SU-DHL-6 (cell line): ENCODE results near the gene THTPA.
"Not testable (repeated sequence)": the region's sequence is repeated elsewhere in the genome, so short reads cannot be mapped to it uniquely, and the experiment has no call there.

ENCODE experiments used
- H2AFZ ChIP-seq: fragments of 200-600 bp; sonication (generic); 2 replicates; pipeline ENCODE4 v1.6.1; 2014; ENCODE audit warnings: low read depth, mild to moderate bottlenecking, moderate library complexity, mixed read lengths, antibody characterized with exemption, low read length; ENCODE audit not compliant: severe bottlenecking
- H3F3A ChIP-seq: fragments of 200-600 bp; shearing (Covaris generic); 2 replicates; pipeline ENCODE4 v1.6.0; 2016; ENCODE audit warnings: antibody characterized with exemption, mild to moderate bottlenecking; ENCODE audit not compliant: insufficient read depth
- H3K27ac ChIP-seq: fragments of 200-600 bp; sonication (generic); 2 replicates; pipeline ENCODE4 v1.5.1; 2016; ENCODE audit warnings: low read depth, mild to moderate bottlenecking, low read length, moderate library complexity, mixed read lengths
- H3K27me3 ChIP-seq: fragments of 200-600 bp; sonication (generic), shearing (Covaris generic); 2 replicates; pipeline ENCODE4 v1.6.0; 2014; ENCODE audit warnings: mild to moderate bottlenecking, low read length
- H3K36me3 ChIP-seq: fragments of 200-600 bp; sonication (generic); 2 replicates; pipeline ENCODE4 v1.6.1; 2014; ENCODE audit warnings: mild to moderate bottlenecking, low read length, mixed read lengths
- H3K4me2 ChIP-seq: fragments of 300-600, 200-600 bp; shearing (Covaris generic), sonication (generic); 2 replicates; pipeline ENCODE4 v1.6.0; 2014; ENCODE audit warnings: low read length, low read depth, mild to moderate bottlenecking; ENCODE audit not compliant: poor library complexity, severe bottlenecking
- H3K4me3 ChIP-seq: fragments of 200-600 bp; sonication (generic); 2 replicates; pipeline ENCODE4 v1.5.1; 2014; ENCODE audit warnings: antibody characterized with exemption, low read length, mild to moderate bottlenecking, mixed read lengths; ENCODE audit not compliant: insufficient read depth, poor library complexity, severe bottlenecking
- H3K79me2 ChIP-seq: fragments of 200-600 bp; sonication (generic); 2 replicates; pipeline ENCODE4 v1.6.1; 2014; ENCODE audit warnings: mild to moderate bottlenecking, low read length, moderate library complexity; ENCODE audit not compliant: insufficient read depth
- H3K9ac ChIP-seq: fragments of 200-600 bp; sonication (generic); 2 replicates; pipeline ENCODE4 v1.7.0; 2014; ENCODE audit warnings: mild to moderate bottlenecking, low read length
- H3K9me2 ChIP-seq: fragments of 200-600 bp; sonication (generic); replicated peaks from 2 replicates; pipeline ENCODE4 v1.6.1; 2014; ENCODE audit warnings: low read length; ENCODE audit not compliant: insufficient read depth
- H3K9me3 ChIP-seq: fragments of 200-600 bp; sonication (generic); 2 replicates; pipeline ENCODE4 v1.6.1; 2014; ENCODE audit warnings: low read length, mixed read lengths; ENCODE audit not compliant: insufficient read depth
- H4K20me1 ChIP-seq: fragments of 200-600 bp; sonication (generic); 2 replicates; pipeline ENCODE4 v1.6.1; 2014; ENCODE audit warnings: low read depth, mild to moderate bottlenecking, antibody characterized with exemption, low read length, moderate library complexity, mixed read lengths
- EZH2phosphoT487 ChIP-seq: fragments of 200-600 bp; sonication (generic), shearing (Covaris generic); conservative IDR thresholded peaks from 2 replicates; pipeline ENCODE4 v1.6.1; 2018; ENCODE audit warnings: mild to moderate bottlenecking, antibody characterized with exemption, low read length, moderate library complexity, mixed read lengths
- TF ChIP-seq, protein P1 (sequence below): fragments of 200-600 bp; sonication (generic); IDR thresholded peaks from one replicate; pipeline ENCODE4 v1.5.1; 2017; ENCODE audit warnings: antibody characterized with exemption, mild to moderate bottlenecking, low read length, moderate library complexity; ENCODE audit not compliant: insufficient read depth, poor library complexity, severe bottlenecking

Gene THTPA

DNA sequence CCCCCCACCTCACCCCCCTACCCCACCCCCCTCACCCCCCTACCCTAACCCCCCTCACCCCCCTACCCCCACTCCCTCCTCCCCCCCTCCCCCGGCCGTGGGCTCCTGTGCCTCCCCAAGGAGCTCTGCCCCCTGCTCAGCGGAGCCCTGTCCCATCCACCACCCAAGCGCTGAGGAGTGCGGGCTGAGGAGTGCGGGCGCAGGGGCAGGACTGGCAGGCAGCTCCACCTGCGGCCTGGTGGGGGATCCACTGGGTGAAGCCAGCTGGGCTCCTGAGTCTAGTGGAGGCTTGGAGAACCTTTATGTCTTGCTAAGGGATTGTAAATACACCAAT is 24.8 kb downstream of the THTPA start:
- Histone ChIP-seq H2AFZ (no peak overlapping the region), H4K20me1 (no peaks in the 10 kb centered on the region), H3K79me2 (no peaks in the 10 kb centered on the region), H3K27me3 (no peaks in the 10 kb centered on the region), H3K27ac (no peak overlapping the region), H3K9ac (no peak overlapping the region), H3K9me3 (no peaks in the 10 kb centered on the region), H3K4me3 (no peak overlapping the region), H3F3A (no peaks in the 10 kb centered on the region), H3K9me2 (no peaks in the 10 kb centered on the region), H3K4me2 (no peak overlapping the region), H3K36me3 (no peaks in the 10 kb centered on the region)
- TF ChIP-seq EZH2phosphoT487 = no peak
- TF ChIP-seq, protein P1, sequence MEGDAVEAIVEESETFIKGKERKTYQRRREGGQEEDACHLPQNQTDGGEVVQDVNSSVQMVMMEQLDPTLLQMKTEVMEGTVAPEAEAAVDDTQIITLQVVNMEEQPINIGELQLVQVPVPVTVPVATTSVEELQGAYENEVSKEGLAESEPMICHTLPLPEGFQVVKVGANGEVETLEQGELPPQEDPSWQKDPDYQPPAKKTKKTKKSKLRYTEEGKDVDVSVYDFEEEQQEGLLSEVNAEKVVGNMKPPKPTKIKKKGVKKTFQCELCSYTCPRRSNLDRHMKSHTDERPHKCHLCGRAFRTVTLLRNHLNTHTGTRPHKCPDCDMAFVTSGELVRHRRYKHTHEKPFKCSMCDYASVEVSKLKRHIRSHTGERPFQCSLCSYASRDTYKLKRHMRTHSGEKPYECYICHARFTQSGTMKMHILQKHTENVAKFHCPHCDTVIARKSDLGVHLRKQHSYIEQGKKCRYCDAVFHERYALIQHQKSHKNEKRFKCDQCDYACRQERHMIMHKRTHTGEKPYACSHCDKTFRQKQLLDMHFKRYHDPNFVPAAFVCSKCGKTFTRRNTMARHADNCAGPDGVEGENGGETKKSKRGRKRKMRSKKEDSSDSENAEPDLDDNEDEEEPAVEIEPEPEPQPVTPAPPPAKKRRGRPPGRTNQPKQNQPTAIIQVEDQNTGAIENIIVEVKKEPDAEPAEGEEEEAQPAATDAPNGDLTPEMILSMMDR = no peak

DNA sequence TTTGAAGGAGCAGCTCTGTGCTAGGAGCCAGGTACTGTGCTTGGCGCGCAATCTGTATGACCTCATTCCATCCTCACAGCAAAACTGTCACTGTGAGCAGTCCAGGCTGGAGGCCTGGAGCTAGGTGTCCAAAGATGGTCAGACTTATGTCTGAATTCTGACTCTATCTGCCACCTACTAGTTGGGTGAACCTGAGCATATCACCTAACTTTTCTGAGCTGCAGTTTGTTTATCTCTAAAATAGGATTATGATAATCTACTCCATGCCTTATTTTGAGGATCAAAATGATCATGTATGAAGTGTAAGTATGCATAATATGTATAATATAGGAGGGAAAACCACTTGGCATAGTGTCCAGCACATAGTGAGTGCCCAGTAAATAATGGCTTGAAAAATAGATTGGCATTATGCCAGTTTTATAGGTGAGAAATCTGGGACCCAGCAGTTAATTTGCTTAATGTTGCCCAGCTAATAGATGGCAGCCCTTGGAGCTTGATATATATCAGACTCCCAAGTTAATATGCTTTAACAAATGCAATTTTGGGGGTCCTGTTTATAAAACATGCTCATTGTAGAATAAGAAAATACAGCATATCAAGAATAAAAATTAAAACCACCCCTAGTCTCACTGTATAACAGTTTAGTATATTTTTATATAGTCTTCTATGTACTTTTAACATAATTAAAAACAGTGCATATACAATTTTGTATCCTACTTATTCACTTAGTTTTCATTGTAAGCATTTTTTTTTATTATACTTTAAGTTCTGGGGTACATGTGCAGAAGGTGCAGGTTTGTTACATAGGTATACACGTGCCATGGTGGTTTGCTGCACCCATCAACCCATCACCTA is 27.1 kb downstream of the THTPA start:
- no peak overlapping the region for H3K9ac ChIP-seq
- no peaks in the 10 kb centered on the region for H3K36me3 ChIP-seq
- H3F3A ChIP-seq = no peaks in the 10 kb centered on the region
- H3K27me3 ChIP-seq = no peaks in the 10 kb centered on the region
- H3K79me2 ChIP-seq = no peaks in the 10 kb centered on the region
- no peaks in the 10 kb centered on the region for H3K9me3 ChIP-seq
- H3K27ac ChIP-seq = no peak overlapping the region
- no peaks in the 10 kb centered on the region for H3K9me2 ChIP-seq
- TF ChIP-seq EZH2phosphoT487 = no peak
- TF ChIP-seq, protein P1 = no peak
- no peak overlapping the region for H3K4me3 ChIP-seq
- no peaks in the 10 kb centered on the region for H4K20me1 ChIP-seq
- no peak overlapping the region for H3K4me2 ChIP-seq
- no peak overlapping the region for H2AFZ ChIP-seq

- H3K79me2 ChIP-seq, H3K36me3 ChIP-seq: not testable (repeated sequence)
These were observed 27.9 kb downstream of the THTPA start for GRCh38 chr14:23583761-23584526.

DNA sequence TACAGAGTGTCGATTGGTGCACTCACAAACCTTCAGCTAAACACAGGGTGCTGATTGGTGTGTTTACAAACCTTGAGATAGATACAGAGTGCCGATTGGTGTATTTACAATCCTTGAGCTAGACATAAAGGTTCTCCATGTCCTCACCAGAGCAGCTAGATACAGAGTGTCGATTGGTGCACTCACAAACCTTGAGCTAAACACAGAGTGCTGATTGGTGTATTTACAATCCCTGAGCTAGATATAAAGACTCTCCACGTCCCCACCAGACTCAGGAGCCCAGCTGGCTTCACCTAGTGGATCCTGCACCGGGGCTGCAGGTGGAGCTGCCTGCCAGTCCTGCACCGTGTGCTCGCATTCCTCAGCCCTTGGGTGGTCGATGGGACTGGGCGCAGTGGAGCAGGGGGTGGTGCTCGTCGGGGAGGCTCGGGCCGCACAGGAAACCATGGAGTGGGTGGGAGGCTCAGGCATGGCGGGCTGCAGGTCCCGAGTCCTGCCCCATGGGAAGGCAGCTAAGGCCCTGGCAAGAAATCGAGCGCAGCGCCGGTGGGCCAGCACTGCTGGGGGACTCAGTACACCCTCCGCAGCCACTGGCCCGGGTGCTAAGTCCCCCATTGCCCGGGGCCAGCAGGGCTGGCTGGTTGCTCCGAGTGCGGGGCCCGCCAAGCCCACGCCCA is 28.6 kb downstream of the THTPA start:
- not testable (repeated sequence) for H3F3A ChIP-seq, H3K4me3 ChIP-seq, H3K27ac ChIP-seq, H3K36me3 ChIP-seq, H4K20me1 ChIP-seq, H2AFZ ChIP-seq, H3K9me2 ChIP-seq, H3K9me3 ChIP-seq, H3K27me3 ChIP-seq, H3K4me2 ChIP-seq, H3K9ac ChIP-seq, H3K79me2 ChIP-seq

More at GRCh38 chr14:23583761-23584526, 27.9 kb downstream of the THTPA start:
- not testable (repeated sequence) for H3K4me2 ChIP-seq, H3K9me3 ChIP-seq, H3K4me3 ChIP-seq, H2AFZ ChIP-seq, H3K9me2 ChIP-seq, H3K27me3 ChIP-seq, H4K20me1 ChIP-seq, H3K9ac ChIP-seq, H3F3A ChIP-seq, H3K27ac ChIP-seq
